GM12892 (cell line): Measurements from ENCODE around the gene MEG3.

ENCODE experiments used
- POLR2A ChIP-seq: IDR thresholded peaks from 2 replicates; pipeline ENCODE4 v1.6.1; 2011; ENCODE audit warnings: low read depth, low read length, control low read depth
- POLR2AphosphoS5 ChIP-seq: IDR thresholded peaks from 2 replicates; pipeline ENCODE4 v1.6.1; 2011; ENCODE audit warnings: low read depth, low read length, control low read depth

DNA sequence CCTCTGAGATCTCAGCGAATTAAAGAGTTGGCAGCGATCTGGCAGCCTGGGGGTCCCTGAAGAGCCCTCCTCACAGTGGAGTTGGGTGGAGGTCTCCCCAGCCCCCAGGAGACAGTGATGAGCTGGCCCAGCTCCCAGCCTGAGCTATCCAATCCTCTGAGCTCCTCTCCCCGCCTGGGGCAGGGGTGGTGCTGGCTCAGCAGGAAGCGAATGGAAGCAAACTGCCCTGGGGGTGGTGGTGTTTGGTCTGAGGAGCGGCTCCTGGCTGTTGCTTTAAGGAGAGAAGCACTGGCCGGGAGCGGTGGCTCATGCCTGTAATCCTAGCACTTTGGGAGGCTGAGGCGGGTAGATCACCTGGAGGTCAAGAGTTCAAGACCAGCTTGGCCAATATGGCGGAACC is 19.5 kb upstream of the MEG3 start:
- no peak for TF ChIP-seq POLR2A
- no peak for TF ChIP-seq POLR2AphosphoS5
